ENCODE measurements around the gene GRID1. TPM values are rescaled to one million over a fixed set of nuclear protein-coding genes. Genes with fewer than 3 reads are reported as not detected.

Gene GRID1
- total RNA-seq, 1 experiment from 2014 or later, result not detected

DNA sequence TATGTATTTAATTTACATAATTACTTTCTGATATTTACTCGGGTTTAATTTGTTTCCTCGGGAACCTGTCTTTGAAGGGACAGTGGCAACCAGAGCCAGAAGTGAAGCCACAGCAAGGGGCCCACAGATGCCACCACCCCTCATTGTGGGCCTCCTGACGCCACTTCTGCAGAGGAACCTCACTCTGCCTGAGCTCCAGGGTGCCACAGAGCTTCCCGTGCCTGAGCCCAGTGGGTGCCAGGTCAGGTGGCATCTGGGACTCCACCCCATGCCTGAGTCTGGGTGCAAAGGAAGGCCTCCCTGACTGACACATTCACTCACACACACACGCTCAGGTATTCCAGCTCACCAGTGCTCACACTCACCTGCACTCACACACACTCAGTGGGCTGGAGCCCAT, 213.7 kb downstream of the GRID1 start:
- Mint-ChIP-seq H3K4me3 (ENCODE audit: low read depth, unreplicated experiment) (no peak overlapping the region), H3K27ac (ENCODE audit: unreplicated experiment) (no peak overlapping the region), H3K4me1 (ENCODE audit: low read depth, unreplicated experiment) (no peaks in the 10 kb centered on the region), H3K9me3 (ENCODE audit: low read depth, unreplicated experiment) (no peaks in the 10 kb centered on the region), H3K27me3 (ENCODE audit: unreplicated experiment) (peaks cover 65% of the 10 kb centered on the region), H3K36me3 (ENCODE audit: insufficient read depth, unreplicated experiment) (no peaks in the 10 kb centered on the region)
- BruUV-seq (replicated peaks), result no TSS peak
- intact Hi-C loops (cut with micrococcal nuclease; ENCODE audit: unreplicated experiment), result no loop called here
- CTCF ChIA-PET, result no interaction called here
- TF ChIP-seq, protein P1, sequence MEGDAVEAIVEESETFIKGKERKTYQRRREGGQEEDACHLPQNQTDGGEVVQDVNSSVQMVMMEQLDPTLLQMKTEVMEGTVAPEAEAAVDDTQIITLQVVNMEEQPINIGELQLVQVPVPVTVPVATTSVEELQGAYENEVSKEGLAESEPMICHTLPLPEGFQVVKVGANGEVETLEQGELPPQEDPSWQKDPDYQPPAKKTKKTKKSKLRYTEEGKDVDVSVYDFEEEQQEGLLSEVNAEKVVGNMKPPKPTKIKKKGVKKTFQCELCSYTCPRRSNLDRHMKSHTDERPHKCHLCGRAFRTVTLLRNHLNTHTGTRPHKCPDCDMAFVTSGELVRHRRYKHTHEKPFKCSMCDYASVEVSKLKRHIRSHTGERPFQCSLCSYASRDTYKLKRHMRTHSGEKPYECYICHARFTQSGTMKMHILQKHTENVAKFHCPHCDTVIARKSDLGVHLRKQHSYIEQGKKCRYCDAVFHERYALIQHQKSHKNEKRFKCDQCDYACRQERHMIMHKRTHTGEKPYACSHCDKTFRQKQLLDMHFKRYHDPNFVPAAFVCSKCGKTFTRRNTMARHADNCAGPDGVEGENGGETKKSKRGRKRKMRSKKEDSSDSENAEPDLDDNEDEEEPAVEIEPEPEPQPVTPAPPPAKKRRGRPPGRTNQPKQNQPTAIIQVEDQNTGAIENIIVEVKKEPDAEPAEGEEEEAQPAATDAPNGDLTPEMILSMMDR (IDR thresholded peaks at IDR 0.05; ENCODE audit: unreplicated experiment), result no peak
- DNase-seq, result no peak

DNA sequence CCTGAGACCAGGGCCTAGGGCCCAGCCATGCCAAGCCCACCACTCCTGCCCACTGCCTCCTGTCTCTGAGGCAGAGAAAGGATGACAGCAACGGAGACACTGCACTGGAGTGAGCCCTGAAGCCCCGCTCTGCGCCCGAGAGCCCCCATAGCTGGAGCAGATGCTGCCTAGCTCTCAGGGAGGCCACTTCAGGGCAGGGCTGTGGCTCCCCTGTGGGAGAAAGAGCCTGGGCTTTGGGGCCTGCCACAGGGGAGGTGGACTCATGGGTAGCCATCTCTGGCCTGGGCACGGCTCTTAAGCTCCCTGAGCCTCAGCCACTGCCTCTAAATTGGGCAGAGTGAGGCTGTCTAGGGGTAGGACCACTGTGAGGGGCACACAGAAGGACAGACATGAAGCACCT, 214.2 kb downstream of the GRID1 start:
- TF ChIP-seq, protein P1 (IDR thresholded peaks at IDR 0.05; ENCODE audit: unreplicated experiment), result no peak
- Mint-ChIP-seq H3K4me3 (ENCODE audit: low read depth, unreplicated experiment) (no peak overlapping the region), H3K4me1 (ENCODE audit: low read depth, unreplicated experiment) (no peaks in the 10 kb centered on the region), H3K9me3 (ENCODE audit: low read depth, unreplicated experiment) (no peaks in the 10 kb centered on the region), H3K27ac (ENCODE audit: unreplicated experiment) (no peak overlapping the region), H3K36me3 (ENCODE audit: insufficient read depth, unreplicated experiment) (no peaks in the 10 kb centered on the region), H3K27me3 (ENCODE audit: unreplicated experiment) (peaks cover 69% of the 10 kb centered on the region)
- BruUV-seq (replicated peaks), result no TSS peak
- intact Hi-C loops (cut with micrococcal nuclease; ENCODE audit: unreplicated experiment), result no loop called here
- no peak for DNase-seq
- CTCF ChIA-PET, result no interaction called here

DNA sequence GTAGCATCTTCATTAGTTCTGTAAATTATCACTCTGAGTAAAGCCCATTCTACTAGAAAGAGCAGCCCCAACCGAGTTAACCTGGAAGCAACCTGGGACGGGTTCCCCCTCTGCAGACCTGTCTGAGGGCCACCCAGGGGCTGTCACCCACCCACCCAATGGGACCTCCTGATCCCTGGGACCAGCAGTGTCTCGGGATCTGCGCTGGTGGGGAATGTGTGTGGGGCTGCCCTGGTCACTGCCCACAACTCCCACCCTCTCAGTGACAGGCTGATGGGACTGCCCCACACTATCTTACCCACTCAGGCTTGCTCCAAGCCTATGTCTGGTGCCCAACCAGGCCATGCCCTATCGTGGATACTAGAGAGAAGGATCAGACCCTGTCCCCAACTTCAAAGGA, 215.0 kb downstream of the GRID1 start:
- no peaks in the 10 kb centered on the region for H3K9me3 Mint-ChIP-seq (ENCODE audit: low read depth, unreplicated experiment)
- H3K4me3 Mint-ChIP-seq (ENCODE audit: low read depth, unreplicated experiment), result no peak overlapping the region
- no peak for DNase-seq
- CTCF ChIA-PET, result no interaction called here
- H3K27me3 Mint-ChIP-seq (ENCODE audit: unreplicated experiment), result peaks cover 69% of the 10 kb centered on the region
- TF ChIP-seq, protein P1 (IDR thresholded peaks at IDR 0.05; ENCODE audit: unreplicated experiment), result no peak
- H3K36me3 Mint-ChIP-seq (ENCODE audit: insufficient read depth, unreplicated experiment), result no peaks in the 10 kb centered on the region
- H3K27ac Mint-ChIP-seq (ENCODE audit: unreplicated experiment), result no peak overlapping the region
- intact Hi-C loops (cut with micrococcal nuclease; ENCODE audit: unreplicated experiment), result no loop called here
- BruUV-seq (replicated peaks), result no TSS peak
- no peaks in the 10 kb centered on the region for H3K4me1 Mint-ChIP-seq (ENCODE audit: low read depth, unreplicated experiment)

DNA sequence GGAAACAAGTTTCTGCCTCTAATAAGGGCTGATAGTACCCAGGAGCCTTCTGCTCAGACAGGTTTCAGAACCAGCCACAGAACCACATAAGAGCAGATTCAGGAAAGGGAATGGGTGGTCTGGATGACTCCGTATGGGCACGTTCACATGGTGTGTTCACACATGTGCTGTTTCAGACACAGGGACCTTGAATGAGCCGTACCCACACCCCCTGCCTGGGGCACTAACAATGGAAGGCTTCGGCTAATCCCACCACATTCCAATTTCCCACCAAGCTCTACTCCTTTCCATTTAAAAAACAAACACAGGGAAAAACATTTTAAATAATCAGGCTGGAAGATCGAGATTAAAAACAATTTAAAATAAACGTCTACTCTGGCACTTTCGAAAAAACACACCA, 217.3 kb downstream of the GRID1 start:
- Mint-ChIP-seq H3K27ac (ENCODE audit: unreplicated experiment) (no peak overlapping the region), H3K4me1 (ENCODE audit: low read depth, unreplicated experiment) (no peaks in the 10 kb centered on the region), H3K36me3 (ENCODE audit: insufficient read depth, unreplicated experiment) (no peaks in the 10 kb centered on the region), H3K4me3 (ENCODE audit: low read depth, unreplicated experiment) (no peak overlapping the region), H3K9me3 (ENCODE audit: low read depth, unreplicated experiment) (no peaks in the 10 kb centered on the region), H3K27me3 (ENCODE audit: unreplicated experiment) (peaks cover 76% of the 10 kb centered on the region)
- CTCF ChIA-PET, result no interaction called here
- no TSS peak for BruUV-seq (replicated peaks)
- TF ChIP-seq, protein P1 (IDR thresholded peaks at IDR 0.05; ENCODE audit: unreplicated experiment), result no peak
- intact Hi-C loops (cut with micrococcal nuclease; ENCODE audit: unreplicated experiment), result no loop called here
- DNase-seq, result no peak

DNA sequence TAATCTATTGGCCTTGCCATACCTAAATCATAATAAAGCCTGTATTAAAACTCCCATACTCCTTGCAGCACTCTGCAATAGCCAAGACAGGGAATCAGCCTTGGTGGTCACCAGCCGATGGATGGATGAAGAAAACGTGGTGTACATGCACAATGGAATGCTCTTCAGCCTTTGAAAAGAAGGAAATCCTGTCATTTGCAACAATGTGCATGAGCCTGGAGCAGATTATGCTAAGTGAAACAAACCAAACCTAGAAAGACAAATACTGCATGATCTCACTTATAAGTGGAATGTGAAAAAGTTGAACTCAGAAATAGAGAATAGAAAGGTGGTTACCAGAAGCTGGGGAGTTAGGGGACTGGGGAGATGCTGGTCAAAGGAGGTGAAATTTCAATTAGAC, 218.5 kb downstream of the GRID1 start:
- intact Hi-C loops (cut with micrococcal nuclease; ENCODE audit: unreplicated experiment), result no loop called here

More for the DNA sequence above, 218.5 kb downstream of the GRID1 start:
- CTCF ChIA-PET, result no interaction called here
- TF ChIP-seq, protein P1 (IDR thresholded peaks at IDR 0.05; ENCODE audit: unreplicated experiment), result no peak
- Mint-ChIP-seq H3K4me1 (ENCODE audit: low read depth, unreplicated experiment) (no peaks in the 10 kb centered on the region), H3K36me3 (ENCODE audit: insufficient read depth, unreplicated experiment) (no peaks in the 10 kb centered on the region), H3K27me3 (ENCODE audit: unreplicated experiment) (peaks cover 87% of the 10 kb centered on the region), H3K9me3 (ENCODE audit: low read depth, unreplicated experiment) (no peaks in the 10 kb centered on the region), H3K27ac (ENCODE audit: unreplicated experiment) (no peak overlapping the region), H3K4me3 (ENCODE audit: low read depth, unreplicated experiment) (no peak overlapping the region)
- no peak for DNase-seq
- BruUV-seq (replicated peaks), result no TSS peak
